ENCODE measurements around the gene DHX15. TPM values are rescaled to one million over a fixed set of nuclear protein-coding genes. Genes with fewer than 3 reads are reported as not detected.

The DHX15 gene
- total RNA-seq, 1 experiment from 2014 or later: 240 TPM

GRCh38 chr4:24595659-24596058, 11.3 kb upstream of the DHX15 start (continued):
- TF ChIP-seq FOXK1 (CRISPR knock-in tag; IDR thresholded peaks at IDR 0.05) (no peak), SP1 (CRISPR knock-in tag; conservative IDR thresholded peaks at IDR 0.05) (no peak), ZNF396 (CRISPR knock-in tag; IDR thresholded peaks at IDR 0.05; ENCODE audit: borderline replicate concordance) (no peak)

- DNase-seq (ENCODE audit: low spot score) (no peak), ATAC-seq (peak; percentile 39; the same call in 1 of the 2 replicates)
- no peak for TF ChIP-seq IRF1 (CRISPR knock-in tag; IDR thresholded peaks at IDR 0.05)
- TF ChIP-seq ARID4B (CRISPR knock-in tag; IDR thresholded peaks at IDR 0.05; ENCODE audit: borderline replicate concordance): no peak
- TF ChIP-seq ZNF219 (CRISPR knock-in tag; IDR thresholded peaks at IDR 0.05; ENCODE audit: borderline replicate concordance): no peak
- TF ChIP-seq SOX15 (CRISPR knock-in tag; IDR thresholded peaks at IDR 0.05): no peak
- no peak for TF ChIP-seq MYBL2 (CRISPR knock-in tag; IDR thresholded peaks at IDR 0.05)
- TF ChIP-seq ZNF671 (CRISPR knock-in tag; IDR thresholded peaks at IDR 0.05): no peak
- no peak for TF ChIP-seq USF2 (CRISPR knock-in tag; IDR thresholded peaks at IDR 0.05)
- TF ChIP-seq E2F4 (CRISPR knock-in tag; IDR thresholded peaks at IDR 0.05; ENCODE audit: borderline replicate concordance, low read depth): no peak
- no peak for TF ChIP-seq TCF7 (CRISPR knock-in tag; IDR thresholded peaks at IDR 0.05; ENCODE audit: low read depth)
- no peak for TF ChIP-seq CREB1 (CRISPR knock-in tag; IDR thresholded peaks at IDR 0.05)
- TF ChIP-seq TEAD1 (CRISPR knock-in tag; IDR thresholded peaks at IDR 0.05): no peak
- TF ChIP-seq ZNF425 (CRISPR knock-in tag; conservative IDR thresholded peaks at IDR 0.05): no peak
- no peak for TF ChIP-seq NR2C2 (CRISPR knock-in tag; IDR thresholded peaks at IDR 0.05)
- TF ChIP-seq E2F5 (CRISPR knock-in tag; IDR thresholded peaks at IDR 0.05): no peak
- no peak for TF ChIP-seq ZNF396 (CRISPR knock-in tag; IDR thresholded peaks at IDR 0.05; ENCODE audit: borderline replicate concordance)
- H3K4me3 Mint-ChIP-seq: no peak overlapping the region
- POLR2A ChIA-PET: no interaction called here
- peaks cover 17% of the 10 kb centered on the region for H3K36me3 Mint-ChIP-seq
- H3K9me3 Mint-ChIP-seq: peaks cover 29% of the 10 kb centered on the region
- CTCF ChIA-PET: interaction anchor here (0.9 kb wide), 1 partner anchor 10 kb away, joined by 3 read pairs; the partner anchor contains the start of gene DHX15
- H3K27ac Mint-ChIP-seq: no peak overlapping the region
- peaks cover 19% of the 10 kb centered on the region for H3K4me1 Mint-ChIP-seq
- peaks cover 3% of the 10 kb centered on the region; the same call in 1 of the 2 replicates for H3K27me3 Mint-ChIP-seq (ENCODE audit: low read depth)
Observed at GRCh38 chr4:24594887-24595286, 10.5 kb upstream of the DHX15 start.
